Glutamatergic neuron (in vitro differentiated cells): ENCODE results near the gene ZBTB43. TPM values are rescaled to one million over a fixed set of nuclear protein-coding genes. Genes with fewer than 3 reads are reported as not detected.
"Not testable (repeated sequence)": the region's sequence is repeated elsewhere in the genome, so short reads cannot be mapped to it uniquely, and the experiment has no call there.

Experiments
- DNase-seq: peaks from one replicate; pipeline ENCODE4 v3.0.0; 2022
- H3K27ac Mint-ChIP-seq: one replicate; pipeline ENCODE4 v1.8.0; 2020; ENCODE audit warnings: mild to moderate bottlenecking, mixed read lengths, inconsistent platforms; ENCODE audit not compliant: unreplicated experiment
- H3K27me3 Mint-ChIP-seq: one replicate; pipeline ENCODE4 v1.8.0; 2020; ENCODE audit warnings: mild to moderate bottlenecking, moderate library complexity, mixed read lengths, inconsistent platforms; ENCODE audit not compliant: unreplicated experiment
- H3K36me3 Mint-ChIP-seq: one replicate; pipeline ENCODE4 v1.8.0; 2020; ENCODE audit warnings: mild to moderate bottlenecking, mixed read lengths, inconsistent platforms; ENCODE audit not compliant: unreplicated experiment
- H3K4me1 Mint-ChIP-seq: one replicate; pipeline ENCODE4 v1.8.0; 2020; ENCODE audit warnings: mild to moderate bottlenecking, low read depth, mixed read lengths, inconsistent platforms; ENCODE audit not compliant: unreplicated experiment
- H3K4me3 Mint-ChIP-seq: one replicate; pipeline ENCODE4 v1.8.0; 2020; ENCODE audit warnings: mild to moderate bottlenecking, mixed read lengths, inconsistent platforms; ENCODE audit not compliant: unreplicated experiment
- H3K9me3 Mint-ChIP-seq: one replicate; pipeline ENCODE4 v1.8.0; 2020; ENCODE audit warnings: mild to moderate bottlenecking, moderate library complexity, mixed read lengths, inconsistent platforms; ENCODE audit not compliant: unreplicated experiment
- CTCF ChIP-seq: fragments of 200-600 bp; sonication (generic); IDR thresholded peaks from one replicate; pipeline ENCODE4 v1.5.0; 2021; ENCODE audit not compliant: partially characterized antibody, unreplicated experiment
- total RNA-seq: library from RNA; stranded (reverse); fragmentation: NEBNext Ultra II Directional; extraction: Animal tissue kit (Norgen Biotek cat#: 25700); gene quantifications from one replicate; pipeline ENCODE4 v1.2.1, GENCODE V29; 2021; ENCODE audit not compliant: unreplicated experiment

Gene ZBTB43
- total RNA-seq, 1 donor from 2014 or later = 16.8 TPM

GRCh38 chr9:126806336-126806735 lies 1.5 kb downstream of the ZBTB43 start:
- Mint-ChIP-seq H3K4me3 (peak overlapping the region; percentile 97), H3K4me1 (peaks cover 15% of the 10 kb centered on the region), H3K9me3 (peaks cover 7% of the 10 kb centered on the region), H3K27me3 (peaks cover 3% of the 10 kb centered on the region), H3K27ac (peak overlapping the region; percentile 94), H3K36me3 (no peaks in the 10 kb centered on the region)
- TF ChIP-seq CTCF = no peak
- no peak for DNase-seq

- TF ChIP-seq CTCF = no peak
- Mint-ChIP-seq H3K27me3 (peaks cover 3% of the 10 kb centered on the region), H3K27ac (no peak overlapping the region), H3K36me3 (no peaks in the 10 kb centered on the region), H3K9me3 (peaks cover 7% of the 10 kb centered on the region), H3K4me1 (peaks cover 15% of the 10 kb centered on the region), H3K4me3 (no peak overlapping the region)
- no peak for DNase-seq
Observed at GRCh38 chr9:126809068-126809467, 4.2 kb downstream of the ZBTB43 start.

- H3K36me3 Mint-ChIP-seq, H3K4me3 Mint-ChIP-seq, H3K9me3 Mint-ChIP-seq, H3K27me3 Mint-ChIP-seq, H3K27ac Mint-ChIP-seq, DNase-seq: not testable (repeated sequence)
- peaks cover 15% of the 10 kb centered on the region for H3K4me1 Mint-ChIP-seq
Observed at GRCh38 chr9:126810221-126810620, 5.4 kb downstream of the ZBTB43 start.

GRCh38 chr9:126813072-126813471 lies 8.2 kb downstream of the ZBTB43 start:
- Mint-ChIP-seq H3K36me3 (peaks cover 9% of the 10 kb centered on the region), H3K9me3 (no peaks in the 10 kb centered on the region), H3K4me3 (no peak overlapping the region), H3K27ac (no peak overlapping the region), H3K4me1 (no peaks in the 10 kb centered on the region), H3K27me3 (no peaks in the 10 kb centered on the region)
- TF ChIP-seq CTCF = no peak
- DNase-seq = no peak

- Mint-ChIP-seq H3K27ac (no peak overlapping the region), H3K4me3 (no peak overlapping the region), H3K4me1 (no peaks in the 10 kb centered on the region), H3K9me3 (no peaks in the 10 kb centered on the region), H3K27me3 (no peaks in the 10 kb centered on the region), H3K36me3 (peaks cover 16% of the 10 kb centered on the region)
- TF ChIP-seq CTCF = no peak
- no peak for DNase-seq
Observed at GRCh38 chr9:126814091-126814490, 9.3 kb downstream of the ZBTB43 start.

- H3K27me3 Mint-ChIP-seq, H3K4me1 Mint-ChIP-seq, H3K4me3 Mint-ChIP-seq, DNase-seq, H3K27ac Mint-ChIP-seq, H3K9me3 Mint-ChIP-seq: not testable (repeated sequence)
- peaks cover 24% of the 10 kb centered on the region for H3K36me3 Mint-ChIP-seq
Observed at GRCh38 chr9:126817615-126818014, 12.8 kb downstream of the ZBTB43 start.
